Measurements from ENCODE around the gene CDKN1B. TPM values are rescaled to one million over a fixed set of nuclear protein-coding genes. Genes with fewer than 3 reads are reported as not detected.

The CDKN1B gene
- total RNA-seq, 1 experiment from 2014 or later, result 25.9 TPM

DNA sequence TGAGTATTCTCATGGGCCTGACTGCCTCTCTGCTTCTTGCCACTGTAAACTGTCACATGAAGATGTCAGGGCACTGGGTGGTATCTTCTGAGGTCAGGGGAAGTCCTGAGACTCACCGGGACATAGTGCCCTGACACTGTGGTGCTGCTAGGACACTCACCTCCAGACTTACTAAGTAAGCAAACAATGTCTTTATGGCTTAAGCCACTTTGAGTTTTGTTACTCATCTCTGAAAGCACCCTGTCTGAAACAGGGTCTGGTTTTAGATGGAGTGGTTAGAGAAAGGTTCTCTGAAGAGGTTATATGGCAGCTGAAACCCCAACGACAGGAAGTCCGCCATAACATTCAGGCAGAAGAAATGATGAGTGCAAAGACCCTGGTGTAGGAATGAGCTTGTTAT is 43.9 kb upstream of the CDKN1B start:
- in situ Hi-C loops (cut with HindIII; ENCODE audit: low pct_unique_long_range_greater_than_20kb, low sequenced_read_pairs), result no loop called here
- intact Hi-C loops (cut with micrococcal nuclease; ENCODE audit: unreplicated experiment), result no loop called here
- no peak for TF ChIP-seq SIN3A (IDR thresholded peaks at IDR 0.05; ENCODE audit: borderline replicate concordance, insufficient read depth, low read depth, low read length)
- no peak for TF ChIP-seq TCF7L2 (IDR thresholded peaks at IDR 0.05; ENCODE audit: low read depth, low read length)
- TF ChIP-seq, protein P1, sequence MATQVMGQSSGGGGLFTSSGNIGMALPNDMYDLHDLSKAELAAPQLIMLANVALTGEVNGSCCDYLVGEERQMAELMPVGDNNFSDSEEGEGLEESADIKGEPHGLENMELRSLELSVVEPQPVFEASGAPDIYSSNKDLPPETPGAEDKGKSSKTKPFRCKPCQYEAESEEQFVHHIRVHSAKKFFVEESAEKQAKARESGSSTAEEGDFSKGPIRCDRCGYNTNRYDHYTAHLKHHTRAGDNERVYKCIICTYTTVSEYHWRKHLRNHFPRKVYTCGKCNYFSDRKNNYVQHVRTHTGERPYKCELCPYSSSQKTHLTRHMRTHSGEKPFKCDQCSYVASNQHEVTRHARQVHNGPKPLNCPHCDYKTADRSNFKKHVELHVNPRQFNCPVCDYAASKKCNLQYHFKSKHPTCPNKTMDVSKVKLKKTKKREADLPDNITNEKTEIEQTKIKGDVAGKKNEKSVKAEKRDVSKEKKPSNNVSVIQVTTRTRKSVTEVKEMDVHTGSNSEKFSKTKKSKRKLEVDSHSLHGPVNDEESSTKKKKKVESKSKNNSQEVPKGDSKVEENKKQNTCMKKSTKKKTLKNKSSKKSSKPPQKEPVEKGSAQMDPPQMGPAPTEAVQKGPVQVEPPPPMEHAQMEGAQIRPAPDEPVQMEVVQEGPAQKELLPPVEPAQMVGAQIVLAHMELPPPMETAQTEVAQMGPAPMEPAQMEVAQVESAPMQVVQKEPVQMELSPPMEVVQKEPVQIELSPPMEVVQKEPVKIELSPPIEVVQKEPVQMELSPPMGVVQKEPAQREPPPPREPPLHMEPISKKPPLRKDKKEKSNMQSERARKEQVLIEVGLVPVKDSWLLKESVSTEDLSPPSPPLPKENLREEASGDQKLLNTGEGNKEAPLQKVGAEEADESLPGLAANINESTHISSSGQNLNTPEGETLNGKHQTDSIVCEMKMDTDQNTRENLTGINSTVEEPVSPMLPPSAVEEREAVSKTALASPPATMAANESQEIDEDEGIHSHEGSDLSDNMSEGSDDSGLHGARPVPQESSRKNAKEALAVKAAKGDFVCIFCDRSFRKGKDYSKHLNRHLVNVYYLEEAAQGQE (IDR thresholded peaks at IDR 0.05; ENCODE audit: insufficient read depth in 1 of 2, low read depth in 2 of 2, low read length in 1 of 2), result no peak
- no peak for TF ChIP-seq POLR2AphosphoS5 (IDR thresholded peaks at IDR 0.05; ENCODE audit: low read depth, low read length)
- TF ChIP-seq, protein P2, sequence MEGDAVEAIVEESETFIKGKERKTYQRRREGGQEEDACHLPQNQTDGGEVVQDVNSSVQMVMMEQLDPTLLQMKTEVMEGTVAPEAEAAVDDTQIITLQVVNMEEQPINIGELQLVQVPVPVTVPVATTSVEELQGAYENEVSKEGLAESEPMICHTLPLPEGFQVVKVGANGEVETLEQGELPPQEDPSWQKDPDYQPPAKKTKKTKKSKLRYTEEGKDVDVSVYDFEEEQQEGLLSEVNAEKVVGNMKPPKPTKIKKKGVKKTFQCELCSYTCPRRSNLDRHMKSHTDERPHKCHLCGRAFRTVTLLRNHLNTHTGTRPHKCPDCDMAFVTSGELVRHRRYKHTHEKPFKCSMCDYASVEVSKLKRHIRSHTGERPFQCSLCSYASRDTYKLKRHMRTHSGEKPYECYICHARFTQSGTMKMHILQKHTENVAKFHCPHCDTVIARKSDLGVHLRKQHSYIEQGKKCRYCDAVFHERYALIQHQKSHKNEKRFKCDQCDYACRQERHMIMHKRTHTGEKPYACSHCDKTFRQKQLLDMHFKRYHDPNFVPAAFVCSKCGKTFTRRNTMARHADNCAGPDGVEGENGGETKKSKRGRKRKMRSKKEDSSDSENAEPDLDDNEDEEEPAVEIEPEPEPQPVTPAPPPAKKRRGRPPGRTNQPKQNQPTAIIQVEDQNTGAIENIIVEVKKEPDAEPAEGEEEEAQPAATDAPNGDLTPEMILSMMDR (IDR thresholded peaks at IDR 0.05), result no peak
- Histone ChIP-seq H3K9me3 (ENCODE audit: control insufficient read depth, insufficient read depth, low read depth, low read length) (no peaks in the 10 kb centered on the region), H3K4me1 (ENCODE audit: control insufficient read depth, insufficient read depth, low read length) (peaks cover 3% of the 10 kb centered on the region), H3K27ac (ENCODE audit: low read length) (no peak overlapping the region), H3K36me3 (ENCODE audit: control insufficient read depth, insufficient read depth, low read length) (no peaks in the 10 kb centered on the region), H3K4me3 (ENCODE audit: low read depth in 2 of 2, low read length in 2 of 2) (no peak overlapping the region), H3K27me3 (ENCODE audit: control insufficient read depth, insufficient read depth, low read length) (no peaks in the 10 kb centered on the region)
- no peak for DNase-seq (ENCODE audit: low read depth, low spot score)
- POLR2A ChIA-PET, result no interaction called here
- no TSS peak for BruUV-seq (replicated peaks)
- no peak for ATAC-seq
- CTCF ChIA-PET, result no interaction called here

DNA sequence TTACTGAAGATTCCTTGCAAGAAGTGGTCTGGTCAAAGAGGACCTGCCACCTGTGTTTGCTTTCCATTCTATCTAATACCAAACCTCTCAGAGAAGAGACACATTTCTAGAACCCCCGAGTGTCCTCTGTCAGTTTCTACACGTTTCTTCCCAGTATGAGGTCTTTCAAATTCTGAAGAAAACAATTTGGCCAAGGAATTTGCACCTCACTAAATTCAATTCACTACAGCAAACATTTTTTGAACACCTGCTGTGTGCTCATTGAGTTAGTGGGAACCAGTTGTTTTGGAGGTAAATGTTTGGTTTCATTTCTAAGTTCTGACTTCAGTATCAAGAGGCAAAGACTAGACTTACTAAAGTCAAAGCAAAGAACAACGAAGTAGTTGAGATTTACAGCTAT is 40.6 kb upstream of the CDKN1B start:
- no peak overlapping the region for H3K4me3 ChIP-seq (ENCODE audit: low read depth in 2 of 2, low read length in 2 of 2)
- BruUV-seq (replicated peaks), result no TSS peak
- no peaks in the 10 kb centered on the region for H3K36me3 ChIP-seq (ENCODE audit: control insufficient read depth, insufficient read depth, low read length)
- in situ Hi-C loops (cut with HindIII; ENCODE audit: low pct_unique_long_range_greater_than_20kb, low sequenced_read_pairs), result no loop called here
- H3K9me3 ChIP-seq (ENCODE audit: control insufficient read depth, insufficient read depth, low read depth, low read length), result no peaks in the 10 kb centered on the region
- CTCF ChIA-PET, result no interaction called here
- TF ChIP-seq POLR2AphosphoS5 (IDR thresholded peaks at IDR 0.05; ENCODE audit: low read depth, low read length) (no peak), TCF7L2 (IDR thresholded peaks at IDR 0.05; ENCODE audit: low read depth, low read length) (no peak), SIN3A (IDR thresholded peaks at IDR 0.05; ENCODE audit: borderline replicate concordance, insufficient read depth, low read depth, low read length) (no peak)
- TF ChIP-seq, protein P2 (IDR thresholded peaks at IDR 0.05), result no peak
- TF ChIP-seq, protein P1 (IDR thresholded peaks at IDR 0.05; ENCODE audit: insufficient read depth in 1 of 2, low read depth in 2 of 2, low read length in 1 of 2), result no peak
- H3K27ac ChIP-seq (ENCODE audit: low read length), result no peak overlapping the region
- intact Hi-C loops (cut with micrococcal nuclease; ENCODE audit: unreplicated experiment), result no loop called here
- H3K27me3 ChIP-seq (ENCODE audit: control insufficient read depth, insufficient read depth, low read length), result no peaks in the 10 kb centered on the region
- DNase-seq (ENCODE audit: low read depth, low spot score), result no peak
- POLR2A ChIA-PET, result no interaction called here
- H3K4me1 ChIP-seq (ENCODE audit: control insufficient read depth, insufficient read depth, low read length), result peaks cover 3% of the 10 kb centered on the region
- ATAC-seq, result no peak
